ENCODE data around the gene TRIM26.

DNA sequence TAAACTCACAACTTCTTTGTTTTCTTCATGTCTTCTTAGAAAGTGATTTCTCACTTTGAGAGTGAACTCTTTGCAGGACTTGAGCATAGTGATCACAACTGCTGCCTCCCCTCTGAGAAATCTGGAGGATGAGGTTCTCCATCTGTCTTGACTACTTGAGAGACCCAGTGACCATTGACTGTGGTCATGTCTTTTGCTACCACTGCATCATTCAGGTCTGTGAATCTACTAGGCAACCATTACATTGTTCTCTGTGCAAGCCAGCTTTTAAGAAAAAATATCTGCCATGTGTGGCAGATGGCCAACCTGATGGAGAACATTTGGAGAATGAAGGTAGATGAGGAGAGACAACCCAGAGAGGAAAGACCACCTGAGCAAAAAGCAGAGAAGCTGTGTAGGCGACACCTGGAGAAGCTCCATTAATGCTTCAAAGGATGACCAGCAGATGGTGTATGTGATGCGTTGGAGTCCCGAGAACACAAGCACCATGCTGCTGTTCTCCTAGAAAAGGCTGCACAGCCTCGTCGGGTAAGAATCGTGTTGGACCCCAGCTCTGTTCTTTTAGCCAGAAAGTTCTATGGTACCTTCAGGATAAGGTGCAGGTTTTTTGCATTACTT, 25.1 kb upstream of the TRIM26 start:
- TF ChIP-seq POLR2A (IDR thresholded peaks at IDR 0.05; ENCODE audit: low read depth, low read length), result no peak
- no peak for TF ChIP-seq EZH2 (IDR thresholded peaks at IDR 0.05; ENCODE audit: borderline replicate concordance, low read depth, low read length, severe bottlenecking)
- TF ChIP-seq FOS (IDR thresholded peaks at IDR 0.05; ENCODE audit: borderline replicate concordance, insufficient read depth, low read length), result no peak
- TF ChIP-seq, protein P1, sequence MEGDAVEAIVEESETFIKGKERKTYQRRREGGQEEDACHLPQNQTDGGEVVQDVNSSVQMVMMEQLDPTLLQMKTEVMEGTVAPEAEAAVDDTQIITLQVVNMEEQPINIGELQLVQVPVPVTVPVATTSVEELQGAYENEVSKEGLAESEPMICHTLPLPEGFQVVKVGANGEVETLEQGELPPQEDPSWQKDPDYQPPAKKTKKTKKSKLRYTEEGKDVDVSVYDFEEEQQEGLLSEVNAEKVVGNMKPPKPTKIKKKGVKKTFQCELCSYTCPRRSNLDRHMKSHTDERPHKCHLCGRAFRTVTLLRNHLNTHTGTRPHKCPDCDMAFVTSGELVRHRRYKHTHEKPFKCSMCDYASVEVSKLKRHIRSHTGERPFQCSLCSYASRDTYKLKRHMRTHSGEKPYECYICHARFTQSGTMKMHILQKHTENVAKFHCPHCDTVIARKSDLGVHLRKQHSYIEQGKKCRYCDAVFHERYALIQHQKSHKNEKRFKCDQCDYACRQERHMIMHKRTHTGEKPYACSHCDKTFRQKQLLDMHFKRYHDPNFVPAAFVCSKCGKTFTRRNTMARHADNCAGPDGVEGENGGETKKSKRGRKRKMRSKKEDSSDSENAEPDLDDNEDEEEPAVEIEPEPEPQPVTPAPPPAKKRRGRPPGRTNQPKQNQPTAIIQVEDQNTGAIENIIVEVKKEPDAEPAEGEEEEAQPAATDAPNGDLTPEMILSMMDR (IDR thresholded peaks at IDR 0.05; ENCODE audit: extremely low read depth in 1 of 2, insufficient read depth in 1 of 2, low read depth in 1 of 2, low read length in 2 of 2), result peak in 1 of 2 donors; percentile 34
- no peak for TF ChIP-seq POLR2AphosphoS5 (IDR thresholded peaks at IDR 0.05; ENCODE audit: insufficient read depth, low read depth, low read length)
- no peak for TF ChIP-seq MYC (IDR thresholded peaks at IDR 0.05; ENCODE audit: low read depth, low read length)
- TF ChIP-seq, protein P2, sequence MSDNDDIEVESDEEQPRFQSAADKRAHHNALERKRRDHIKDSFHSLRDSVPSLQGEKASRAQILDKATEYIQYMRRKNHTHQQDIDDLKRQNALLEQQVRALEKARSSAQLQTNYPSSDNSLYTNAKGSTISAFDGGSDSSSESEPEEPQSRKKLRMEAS (IDR thresholded peaks at IDR 0.05; ENCODE audit: insufficient read depth, insufficient read length), result no peak
- no peak for TF ChIP-seq JUN (IDR thresholded peaks at IDR 0.05; ENCODE audit: borderline replicate concordance, insufficient read depth, insufficient read length, low read depth)
- TF ChIP-seq GATA2 (IDR thresholded peaks at IDR 0.05; ENCODE audit: insufficient read depth, insufficient read length, low read depth, low read length), result no peak
